ENCODE measurements around the gene PDE4D. TPM values are rescaled to one million over a fixed set of nuclear protein-coding genes. Genes with fewer than 3 reads are reported as not detected.
A peak's percentile ranks its signal among the peaks of the same experiment; 100 is the strongest.

Gene PDE4D
- total RNA-seq, 1 experiment from 2014 or later = 11.6 TPM

DNA sequence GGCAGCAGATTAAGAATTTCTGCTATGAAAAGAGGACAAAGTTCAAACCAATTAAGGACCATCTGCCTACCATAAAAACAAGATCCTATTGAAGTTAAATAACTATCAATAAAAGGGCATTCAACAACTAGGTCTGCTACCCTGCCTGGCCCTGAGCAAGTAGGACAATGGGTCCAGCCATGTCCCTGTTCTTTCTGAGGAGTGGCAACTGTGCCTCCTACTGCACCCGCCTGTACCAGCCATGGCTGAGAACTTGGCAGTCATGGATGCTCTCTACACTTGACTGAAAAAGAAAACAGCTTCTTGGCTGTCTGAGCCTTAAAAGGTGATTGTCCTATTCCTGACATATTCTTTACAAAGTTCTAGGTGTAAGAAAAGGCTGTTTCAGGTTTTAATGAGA lies 652.4 kb downstream of the PDE4D start:
- Mint-ChIP-seq H3K27me3 (ENCODE audit: unreplicated experiment) (no peaks in the 10 kb centered on the region), H3K27ac (ENCODE audit: unreplicated experiment) (no peak overlapping the region), H3K4me3 (ENCODE audit: low read depth, unreplicated experiment) (no peak overlapping the region), H3K36me3 (ENCODE audit: insufficient read depth, unreplicated experiment) (peaks cover 4% of the 10 kb centered on the region), H3K9me3 (ENCODE audit: low read depth, unreplicated experiment) (no peaks in the 10 kb centered on the region), H3K4me1 (ENCODE audit: low read depth, unreplicated experiment) (peaks cover 27% of the 10 kb centered on the region)
- CTCF ChIA-PET = no interaction called here
- TF ChIP-seq, protein P1, sequence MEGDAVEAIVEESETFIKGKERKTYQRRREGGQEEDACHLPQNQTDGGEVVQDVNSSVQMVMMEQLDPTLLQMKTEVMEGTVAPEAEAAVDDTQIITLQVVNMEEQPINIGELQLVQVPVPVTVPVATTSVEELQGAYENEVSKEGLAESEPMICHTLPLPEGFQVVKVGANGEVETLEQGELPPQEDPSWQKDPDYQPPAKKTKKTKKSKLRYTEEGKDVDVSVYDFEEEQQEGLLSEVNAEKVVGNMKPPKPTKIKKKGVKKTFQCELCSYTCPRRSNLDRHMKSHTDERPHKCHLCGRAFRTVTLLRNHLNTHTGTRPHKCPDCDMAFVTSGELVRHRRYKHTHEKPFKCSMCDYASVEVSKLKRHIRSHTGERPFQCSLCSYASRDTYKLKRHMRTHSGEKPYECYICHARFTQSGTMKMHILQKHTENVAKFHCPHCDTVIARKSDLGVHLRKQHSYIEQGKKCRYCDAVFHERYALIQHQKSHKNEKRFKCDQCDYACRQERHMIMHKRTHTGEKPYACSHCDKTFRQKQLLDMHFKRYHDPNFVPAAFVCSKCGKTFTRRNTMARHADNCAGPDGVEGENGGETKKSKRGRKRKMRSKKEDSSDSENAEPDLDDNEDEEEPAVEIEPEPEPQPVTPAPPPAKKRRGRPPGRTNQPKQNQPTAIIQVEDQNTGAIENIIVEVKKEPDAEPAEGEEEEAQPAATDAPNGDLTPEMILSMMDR (IDR thresholded peaks at IDR 0.05; ENCODE audit: unreplicated experiment) = no peak
- intact Hi-C loops (cut with micrococcal nuclease; ENCODE audit: unreplicated experiment) = no loop called here
- DNase-seq = no peak
- BruUV-seq (replicated peaks) = no TSS peak

DNA sequence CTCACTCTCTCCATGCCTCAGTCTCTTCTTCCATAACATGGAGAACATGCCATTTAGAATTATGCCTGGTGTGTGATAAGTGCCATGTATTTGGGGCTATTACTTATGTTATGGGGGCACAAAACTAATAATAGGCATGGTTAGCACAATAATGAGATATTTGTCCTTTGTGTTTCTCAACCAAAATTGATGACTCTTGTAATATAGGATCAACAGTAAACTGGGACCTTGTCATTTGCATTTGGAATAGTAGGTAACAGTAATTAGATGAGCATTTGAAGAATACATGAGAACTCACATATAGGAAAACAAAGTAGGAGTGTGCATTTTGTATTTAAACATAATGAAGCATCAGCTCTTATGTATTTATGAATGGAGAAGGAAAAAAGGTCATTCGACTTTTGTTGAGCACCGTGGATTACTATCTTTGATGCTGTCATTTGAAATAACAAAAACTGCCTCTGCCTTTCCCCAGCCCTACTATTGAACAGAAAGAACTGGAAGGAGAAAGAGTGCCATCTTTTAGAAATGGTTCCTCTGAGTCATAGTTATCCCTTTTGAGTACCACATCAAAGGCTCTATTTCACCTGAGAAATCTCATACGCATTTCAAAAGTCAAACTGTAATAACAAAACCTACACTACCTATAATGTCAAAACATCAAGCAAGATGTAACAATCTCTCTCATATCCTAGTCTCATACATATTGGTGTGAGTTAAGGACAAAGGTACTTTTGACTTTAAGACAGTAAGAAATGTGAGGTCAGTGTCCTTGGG lies 655.2 kb downstream of the PDE4D start:
- H3K4me1 Mint-ChIP-seq (ENCODE audit: low read depth, unreplicated experiment) = peaks cover 29% of the 10 kb centered on the region
- no peak overlapping the region for H3K27ac Mint-ChIP-seq (ENCODE audit: unreplicated experiment)
- CTCF ChIA-PET = no interaction called here
- TF ChIP-seq, protein P1 (IDR thresholded peaks at IDR 0.05; ENCODE audit: unreplicated experiment) = no peak
- H3K4me3 Mint-ChIP-seq (ENCODE audit: low read depth, unreplicated experiment) = no peak overlapping the region
- BruUV-seq (replicated peaks) = no TSS peak
- peaks cover 4% of the 10 kb centered on the region for H3K36me3 Mint-ChIP-seq (ENCODE audit: insufficient read depth, unreplicated experiment)
- no peak for DNase-seq
- H3K27me3 Mint-ChIP-seq (ENCODE audit: unreplicated experiment) = no peaks in the 10 kb centered on the region
- intact Hi-C loops (cut with micrococcal nuclease; ENCODE audit: unreplicated experiment) = no loop called here
- H3K9me3 Mint-ChIP-seq (ENCODE audit: low read depth, unreplicated experiment) = no peaks in the 10 kb centered on the region

DNA sequence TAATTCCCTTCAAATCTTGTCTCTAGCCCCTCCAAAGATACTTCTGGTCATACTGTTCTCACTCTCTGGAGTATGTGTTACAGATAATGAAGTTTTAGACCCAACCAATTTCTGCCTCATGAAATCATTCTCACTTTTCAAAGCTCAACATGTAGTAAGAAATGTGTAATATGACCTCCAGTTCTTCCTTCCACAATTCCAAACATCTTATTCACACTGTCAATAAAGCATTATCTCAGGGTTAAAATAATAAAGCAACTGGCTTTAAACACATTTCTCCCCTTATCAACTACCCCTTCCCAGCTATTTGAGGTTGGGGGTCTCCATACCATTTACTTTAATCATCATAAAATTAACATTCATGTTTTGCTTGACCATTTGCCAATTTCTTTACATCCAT lies 656.5 kb downstream of the PDE4D start:
- Mint-ChIP-seq H3K27ac (ENCODE audit: unreplicated experiment) (peak overlapping the region; percentile 28), H3K4me1 (ENCODE audit: low read depth, unreplicated experiment) (peaks cover 29% of the 10 kb centered on the region)
- intact Hi-C loops (cut with micrococcal nuclease; ENCODE audit: unreplicated experiment) = no loop called here

DNA sequence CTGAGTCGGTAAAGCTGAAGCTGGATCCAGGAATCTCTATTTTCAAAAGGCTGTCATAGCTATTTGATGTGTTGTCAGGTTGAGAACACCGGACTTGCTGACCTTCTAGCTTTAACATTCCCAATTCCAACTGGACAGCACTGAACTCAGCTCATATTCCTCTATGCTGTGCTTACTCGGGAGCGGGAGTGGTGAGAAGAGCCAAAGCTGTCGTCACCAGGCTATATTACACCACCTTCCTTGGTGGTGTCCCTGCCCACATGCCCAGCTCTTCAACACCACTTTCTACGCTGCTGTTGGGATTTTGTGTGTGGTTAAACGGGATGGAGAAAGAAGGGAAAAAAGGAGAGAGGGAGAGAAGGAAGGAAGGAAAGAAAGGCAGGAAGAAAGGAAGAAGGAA lies 657.1 kb downstream of the PDE4D start:
- H3K36me3 Mint-ChIP-seq (ENCODE audit: insufficient read depth, unreplicated experiment) = peaks cover 4% of the 10 kb centered on the region
- CTCF ChIA-PET = interaction anchor here (0.5 to 1.1 kb wide), 3 partner anchors 16 to 1357 kb away, joined by 3 to 4 read pairs (median 3); no protein-coding TSS in a partner anchor
- TF ChIP-seq, protein P1 (IDR thresholded peaks at IDR 0.05; ENCODE audit: unreplicated experiment) = no peak
- H3K27me3 Mint-ChIP-seq (ENCODE audit: unreplicated experiment) = no peaks in the 10 kb centered on the region
- H3K27ac Mint-ChIP-seq (ENCODE audit: unreplicated experiment) = peak overlapping the region; percentile 28
- no peaks in the 10 kb centered on the region for H3K9me3 Mint-ChIP-seq (ENCODE audit: low read depth, unreplicated experiment)
- intact Hi-C loops (cut with micrococcal nuclease; ENCODE audit: unreplicated experiment) = no loop called here
- no peak overlapping the region for H3K4me3 Mint-ChIP-seq (ENCODE audit: low read depth, unreplicated experiment)
- peaks cover 29% of the 10 kb centered on the region for H3K4me1 Mint-ChIP-seq (ENCODE audit: low read depth, unreplicated experiment)
- no peak for DNase-seq
- BruUV-seq (replicated peaks) = no TSS peak

More for the DNA sequence above, 656.5 kb downstream of the PDE4D start:
- Mint-ChIP-seq H3K36me3 (ENCODE audit: insufficient read depth, unreplicated experiment) (peaks cover 4% of the 10 kb centered on the region), H3K9me3 (ENCODE audit: low read depth, unreplicated experiment) (no peaks in the 10 kb centered on the region), H3K27me3 (ENCODE audit: unreplicated experiment) (no peaks in the 10 kb centered on the region), H3K4me3 (ENCODE audit: low read depth, unreplicated experiment) (no peak overlapping the region)
- CTCF ChIA-PET = interaction anchor here (0.5 to 1.1 kb wide), 3 partner anchors 17 to 130 kb away, joined by 3 to 7 read pairs (median 4); no protein-coding TSS in a partner anchor
- TF ChIP-seq, protein P1 (IDR thresholded peaks at IDR 0.05; ENCODE audit: unreplicated experiment) = no peak
- BruUV-seq (replicated peaks) = no TSS peak
- DNase-seq = no peak

All from Calu3 (cell line).